Vagina (tissue), 2 donors: Measurements from ENCODE around the gene TAX1BP3. TPM values are rescaled to one million over a fixed set of nuclear protein-coding genes. Genes with fewer than 3 reads are reported as not detected.

Experiments used
- DNase-seq, 2 donors: peaks; one replicate each; pipeline ENCODE4 v3.0.0-alpha.2; 2017; ENCODE audit errors: extremely low spot score in 2 of 2
- H3K27ac ChIP-seq: fragments of 200-600 bp; sonication (generic); one replicate; pipeline ENCODE4 v1.5.1; 2019
- H3K27me3 ChIP-seq: fragments of 200-600 bp; sonication (generic); one replicate; pipeline ENCODE4 v1.5.1; 2019
- H3K36me3 ChIP-seq, 2 donors: fragments of 200-600 bp; sonication (generic); one replicate each; pipeline ENCODE4 v1.5.1; 2017 to 2019
- H3K4me1 ChIP-seq: fragments of 200-600 bp; sonication (generic); one replicate; pipeline ENCODE4 v1.5.1; 2019
- H3K4me3 ChIP-seq, 2 donors: fragments of 200-600 bp; sonication (generic); 1 replicate in 1 of 2; 2 replicates in 1 of 2; pipeline ENCODE4 v1.5.1; 2016 to 2019
- H3K9me3 ChIP-seq: fragments of 200-600 bp; sonication (generic); one replicate; pipeline ENCODE4 v1.5.1; 2019
- CTCF ChIP-seq, 3 experiments: fragments of 450-650 bp in 2 of 3; fragments of 200-600 bp in 1 of 3; sonication (generic) in 1 of 3; IDR thresholded peaks; one replicate each; pipeline ENCODE4 v1.5.1; 2017 to 2019; ENCODE audit warnings: antibody characterized with exemption in 3 of 3, mild to moderate bottlenecking in 2 of 3, moderate library complexity in 2 of 3
- POLR2A ChIP-seq, 2 donors: fragments of 450-650 bp; IDR thresholded peaks; one replicate each; pipeline ENCODE4 v1.6.1; 2017; ENCODE audit warnings: antibody characterized with exemption in 2 of 2, mild to moderate bottlenecking in 2 of 2, moderate library complexity in 2 of 2
- POLR2AphosphoS5 ChIP-seq, 2 donors: sonication (generic); formaldehyde crosslinking; IDR thresholded peaks; one replicate each; pipeline ENCODE4 v1.9.0; 2017; ENCODE audit warnings: antibody characterized with exemption in 2 of 2, mild to moderate bottlenecking in 2 of 2, low read depth in 1 of 2; ENCODE audit not compliant: insufficient read depth in 1 of 2
- intact Hi-C: fragments of 100-400 bp; cut with DNase I; formaldehyde crosslinking; loops from one replicate; pipeline ENCODE4 v1.15.1; 2023
- total RNA-seq: library from RNA; depleted of rRNA; stranded (reverse); fragments of >200 nt; gene quantifications from one replicate; pipeline ENCODE4 v1.2.3, GENCODE V29; 2016

Gene TAX1BP3
- total RNA-seq, 1 donor from 2014 or later = 78.1 TPM

GRCh38 chr17:3622977-3623594, 45.3 kb downstream of the TAX1BP3 start:
- Histone ChIP-seq H3K36me3 (peaks cover 0 to 59% of the 10 kb centered on the region in 2 donors), H3K4me3 (no peak overlapping the region), H3K27me3 (no peaks in the 10 kb centered on the region), H3K27ac (no peak overlapping the region), H3K9me3 (no peaks in the 10 kb centered on the region), H3K4me1 (peaks cover 9% of the 10 kb centered on the region)
- DNase-seq = no peak
- TF ChIP-seq POLR2A (IDR thresholded peaks at IDR 0.05) (no peak), POLR2AphosphoS5 (IDR thresholded peaks at IDR 0.05; ENCODE audit: insufficient read depth in 1 of 2, low read depth in 1 of 2) (no peak), CTCF (IDR thresholded peaks at IDR 0.05) (no peak)
- intact Hi-C loops = no loop called here

GRCh38 chr17:3621146-3621720, 47.1 kb downstream of the TAX1BP3 start:
- DNase-seq = no peak

GRCh38 chr17:3615160-3615870, 53.1 kb downstream of the TAX1BP3 start:
- H3K36me3 ChIP-seq = peaks cover 0 to 62% of the 10 kb centered on the region in 2 donors
- H3K27me3 ChIP-seq = no peaks in the 10 kb centered on the region
- no peaks in the 10 kb centered on the region for H3K9me3 ChIP-seq
- H3K27ac ChIP-seq = no peak overlapping the region
- H3K4me3 ChIP-seq = no peak overlapping the region
- no peak for TF ChIP-seq POLR2A (IDR thresholded peaks at IDR 0.05)
- no peak for TF ChIP-seq POLR2AphosphoS5 (IDR thresholded peaks at IDR 0.05; ENCODE audit: insufficient read depth in 1 of 2, low read depth in 1 of 2)
- no peak for TF ChIP-seq CTCF (IDR thresholded peaks at IDR 0.05)
- DNase-seq = no peak
- no peaks in the 10 kb centered on the region for H3K4me1 ChIP-seq
- intact Hi-C loops = no loop called here

More at GRCh38 chr17:3621146-3621720, 47.1 kb downstream of the TAX1BP3 start:
- Histone ChIP-seq H3K4me1 (no peaks in the 10 kb centered on the region), H3K4me3 (no peak overlapping the region), H3K27ac (no peak overlapping the region), H3K27me3 (no peaks in the 10 kb centered on the region), H3K9me3 (no peaks in the 10 kb centered on the region), H3K36me3 (peaks cover 0 to 66% of the 10 kb centered on the region in 2 donors)
- intact Hi-C loops = no loop called here
- TF ChIP-seq POLR2A (IDR thresholded peaks at IDR 0.05) (no peak), POLR2AphosphoS5 (IDR thresholded peaks at IDR 0.05; ENCODE audit: insufficient read depth in 1 of 2, low read depth in 1 of 2) (no peak)

- no peak overlapping the region for H3K27ac ChIP-seq
- TF ChIP-seq CTCF (IDR thresholded peaks at IDR 0.05) (no peak), POLR2A (IDR thresholded peaks at IDR 0.05) (no peak), POLR2AphosphoS5 (IDR thresholded peaks at IDR 0.05; ENCODE audit: insufficient read depth in 1 of 2, low read depth in 1 of 2) (no peak)
- no peak for DNase-seq
- no peak overlapping the region for H3K4me3 ChIP-seq
- H3K27me3 ChIP-seq = no peaks in the 10 kb centered on the region
- no peaks in the 10 kb centered on the region for H3K9me3 ChIP-seq
- H3K4me1 ChIP-seq = no peaks in the 10 kb centered on the region
- intact Hi-C loops = no loop called here
- peaks cover 0 to 78% of the 10 kb centered on the region in 2 donors for H3K36me3 ChIP-seq
Measured at GRCh38 chr17:3613124-3613523, 55.3 kb downstream of the TAX1BP3 start.

Other genes starting within 250 kb of the TAX1BP3 start
- not detected for gene OR1E2, start 234.7 kb downstream of the TAX1BP3 start, total RNA-seq
- not detected for gene SPATA22, start 196.8 kb downstream of the TAX1BP3 start, total RNA-seq
- 2.2 TPM for gene ASPA, start 192.6 kb downstream of the TAX1BP3 start, total RNA-seq
- gene TRPV3, start 110.8 kb downstream of the TAX1BP3 start, total RNA-seq = 3.2 TPM
- gene TRPV1, start 59.2 kb downstream of the TAX1BP3 start, total RNA-seq = 7.6 TPM
- 14.0 TPM for gene SHPK, start 32.3 kb downstream of the TAX1BP3 start, total RNA-seq
- gene CTNS, start 31.8 kb downstream of the TAX1BP3 start, total RNA-seq = 35.6 TPM
- 18.9 TPM for gene EMC6, start 234 bp upstream of the TAX1BP3 start, total RNA-seq
- 1.7 TPM for gene P2RX5, start 27.6 kb upstream of the TAX1BP3 start, total RNA-seq
- 0.74 TPM for gene HASPIN, start 55.3 kb upstream of the TAX1BP3 start, total RNA-seq
- gene ITGAE, start 132.6 kb upstream of the TAX1BP3 start, total RNA-seq = 30.9 TPM
- gene NCBP3, start 177.7 kb upstream of the TAX1BP3 start, total RNA-seq = 20.6 TPM
- gene CAMKK1, start 224.5 kb upstream of the TAX1BP3 start, total RNA-seq = 12.0 TPM
- gene P2RX1, start 247.9 kb upstream of the TAX1BP3 start, total RNA-seq = 4.2 TPM